ENCODE data around the gene PPIG.

GRCh38 chr2:169573974-169574299 lies 10.2 kb upstream of the PPIG start:
- no peak for TF ChIP-seq CTCF (IDR thresholded peaks at IDR 0.05)
- TF ChIP-seq POLR2A (IDR thresholded peaks at IDR 0.05): no peak
